Raji (cell line): Measurements from ENCODE around the gene POLR1C.

Source experiments
- POLR2A ChIP-seq: IDR thresholded peaks from 2 replicates; pipeline ENCODE4 v1.6.1; 2011; ENCODE audit warnings: low read depth, low read length, control low read depth; ENCODE audit not compliant: insufficient read depth

Gene POLR1C

GRCh38 chr6:43489277-43490072 lies 27.4 kb upstream of the POLR1C start:
- TF ChIP-seq POLR2A: no peak

GRCh38 chr6:43490523-43490939 lies 26.4 kb upstream of the POLR1C start:
- no peak for TF ChIP-seq POLR2A

- no peak for TF ChIP-seq POLR2A
Measured at GRCh38 chr6:43491750-43492661, 24.9 kb upstream of the POLR1C start.

DNA sequence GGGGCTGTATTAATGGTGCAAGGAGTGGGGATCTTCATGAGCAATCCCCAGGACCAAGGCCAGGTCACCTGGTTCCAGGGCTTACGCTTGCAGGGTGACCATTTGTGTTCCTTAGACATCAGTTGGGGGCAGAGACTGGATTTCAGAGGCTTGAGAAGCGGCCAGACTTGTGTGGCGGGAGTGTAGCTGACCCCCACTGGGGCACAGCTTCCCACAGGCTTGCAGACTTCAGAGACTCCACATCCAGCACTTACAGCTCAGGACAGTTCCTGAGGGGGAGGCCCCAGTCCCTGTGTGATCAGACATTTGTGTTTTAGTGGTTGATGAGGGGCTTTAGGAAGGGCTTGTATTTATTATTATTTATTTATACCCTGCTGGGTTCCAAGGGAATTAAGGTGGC lies 24.2 kb upstream of the POLR1C start:
- no peak for TF ChIP-seq POLR2A

DNA sequence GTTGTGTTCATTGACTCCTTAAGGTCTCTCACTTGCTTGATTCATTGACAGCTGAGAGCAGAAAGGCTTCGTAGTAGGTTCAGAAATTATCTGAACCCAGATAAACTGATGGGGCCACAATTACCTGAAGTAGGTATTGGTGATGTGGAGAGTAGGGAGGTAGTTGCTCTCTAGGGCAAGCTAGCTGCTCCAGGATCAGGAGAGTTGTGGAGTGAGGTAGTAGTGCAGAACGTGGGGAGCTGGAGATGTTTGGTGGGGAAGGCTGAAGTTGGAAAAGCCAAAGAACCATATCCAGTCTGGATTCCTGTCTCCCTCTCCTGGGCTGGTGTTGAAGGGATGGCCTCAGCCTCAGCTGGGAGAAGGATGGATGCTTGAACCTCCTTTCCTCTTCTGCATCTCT lies 23.7 kb upstream of the POLR1C start:
- TF ChIP-seq POLR2A: no peak

DNA sequence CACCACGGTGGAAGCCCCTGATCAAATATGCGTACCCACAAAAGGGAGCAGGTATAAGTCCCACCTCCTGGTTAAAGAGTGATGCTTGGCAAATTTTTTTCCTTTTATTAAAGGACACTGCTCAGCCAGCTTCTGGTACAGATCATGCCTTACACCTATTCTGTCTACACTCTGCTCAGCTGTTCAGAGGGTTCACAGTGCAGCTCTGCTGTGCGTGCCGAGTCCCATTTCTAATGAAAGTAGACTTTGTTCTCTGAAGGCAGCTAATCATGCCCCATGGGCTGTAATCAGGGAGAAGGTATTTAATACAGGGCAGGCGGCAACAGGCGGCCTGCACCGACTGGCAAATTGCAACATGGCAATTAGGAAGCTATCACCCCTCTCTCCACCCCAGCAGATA lies 23.1 kb upstream of the POLR1C start:
- no peak for TF ChIP-seq POLR2A

DNA sequence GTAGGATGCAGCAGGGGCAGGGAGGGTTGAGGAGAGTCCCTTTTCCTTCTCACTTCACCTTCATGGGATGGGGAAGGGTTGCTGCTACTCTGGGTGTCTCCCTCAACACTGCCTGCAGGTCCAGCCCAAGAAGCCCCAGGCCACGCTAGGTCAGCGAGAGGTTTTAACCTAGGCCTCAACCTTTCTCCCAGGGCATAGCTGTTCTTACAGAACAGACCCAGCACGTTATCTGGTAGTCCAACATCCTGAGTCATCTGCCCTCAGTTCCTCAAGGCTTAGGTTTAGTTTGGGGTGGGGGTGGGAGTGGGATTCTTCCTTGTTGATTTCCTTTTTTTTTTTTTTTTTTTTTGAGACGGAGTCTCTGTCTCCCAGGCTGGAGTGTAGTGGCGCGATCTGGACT lies 22.6 kb upstream of the POLR1C start:
- TF ChIP-seq POLR2A: no peak

- no peak for TF ChIP-seq POLR2A
Measured at GRCh38 chr6:43494766-43495165, 22.1 kb upstream of the POLR1C start.

DNA sequence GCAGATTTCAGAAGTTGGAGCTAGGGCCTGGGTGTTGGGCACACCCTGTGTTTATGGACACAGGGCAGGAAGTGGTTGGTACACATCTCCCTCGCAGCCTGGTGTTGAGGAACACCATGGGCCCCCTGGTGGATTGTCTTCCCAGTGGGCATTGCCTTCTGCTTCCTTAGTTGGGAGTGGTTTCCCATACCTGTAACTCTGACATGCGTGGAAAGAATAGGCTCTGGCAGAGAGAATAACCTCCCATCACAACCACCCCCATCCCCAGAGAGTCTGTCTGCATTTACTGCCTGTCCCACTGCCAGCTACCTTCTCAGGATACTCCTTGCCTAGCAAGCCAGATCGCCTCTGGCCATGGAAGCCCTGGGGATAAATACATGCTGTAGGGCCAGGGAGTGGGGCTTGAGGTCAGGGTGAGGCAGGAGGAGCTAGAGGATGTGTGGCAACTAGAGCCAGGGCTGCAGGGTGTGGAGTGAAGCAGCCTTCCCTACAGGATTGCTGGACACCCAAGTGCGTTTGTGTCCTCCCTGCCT lies 21.4 kb upstream of the POLR1C start:
- TF ChIP-seq POLR2A: no peak

DNA sequence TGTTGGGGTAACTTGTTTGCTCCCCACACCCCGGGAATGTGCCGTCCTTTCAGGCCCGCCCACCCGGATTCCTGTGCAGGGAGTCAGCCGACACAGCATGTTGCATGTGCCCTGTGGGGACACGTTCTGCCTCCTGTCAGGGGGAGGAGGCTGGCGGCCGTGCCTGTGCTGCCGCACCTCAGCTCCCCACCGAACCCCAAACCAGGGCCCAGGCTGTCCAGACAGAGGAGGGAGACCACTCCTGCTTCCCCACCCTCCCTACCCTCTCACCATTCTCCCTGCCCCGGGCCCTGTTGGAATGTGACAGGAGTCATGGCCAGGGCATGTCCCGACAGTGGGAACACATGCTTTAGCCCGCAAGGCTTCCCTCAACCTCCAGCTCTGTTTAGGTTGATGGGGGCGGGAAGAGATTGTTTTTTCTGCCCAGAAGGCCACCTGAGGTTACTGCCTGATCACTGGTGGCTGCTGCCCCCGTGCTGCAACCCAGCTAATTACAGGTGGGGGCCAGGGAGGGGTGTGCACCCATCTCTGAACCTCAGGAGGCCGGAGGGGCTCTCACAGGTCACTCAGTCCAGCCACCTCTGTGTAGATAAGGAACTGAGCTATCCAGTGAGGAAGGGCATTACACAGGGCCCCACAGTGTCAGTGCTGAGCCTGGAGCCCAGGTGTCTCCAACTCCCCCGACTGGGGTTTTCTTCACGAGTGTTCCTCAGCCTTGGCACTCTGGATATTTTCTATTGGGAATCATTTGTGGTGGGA lies 20.3 kb upstream of the POLR1C start:
- TF ChIP-seq POLR2A: no peak

- TF ChIP-seq POLR2A: no peak
Measured at GRCh38 chr6:43497129-43497396, 19.8 kb upstream of the POLR1C start.

DNA sequence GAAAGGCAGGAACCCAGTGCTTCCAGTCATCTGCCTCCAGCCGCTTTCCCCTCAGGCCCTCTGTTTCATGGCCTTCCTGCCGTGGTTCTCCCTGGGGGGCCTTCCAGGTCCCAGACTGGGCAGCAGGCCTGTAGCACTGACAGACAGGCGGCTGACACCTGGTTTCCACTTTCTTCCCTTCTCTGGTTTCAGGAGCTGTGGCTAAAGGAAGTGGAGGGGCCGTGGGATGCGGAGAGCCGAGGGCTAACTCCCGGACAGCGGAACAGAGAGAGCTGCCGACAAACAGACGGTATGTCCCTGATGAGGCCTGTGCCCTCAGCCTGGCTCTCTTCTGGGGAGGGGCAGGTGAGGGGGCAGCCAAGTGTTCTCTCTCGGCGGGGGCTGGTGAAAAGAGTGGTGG lies 19.2 kb upstream of the POLR1C start:
- no peak for TF ChIP-seq POLR2A

- no peak for TF ChIP-seq POLR2A
Measured at GRCh38 chr6:43499028-43499815, 17.7 kb upstream of the POLR1C start.

GRCh38 chr6:43500921-43501320 lies 16.0 kb upstream of the POLR1C start:
- TF ChIP-seq POLR2A: no peak

DNA sequence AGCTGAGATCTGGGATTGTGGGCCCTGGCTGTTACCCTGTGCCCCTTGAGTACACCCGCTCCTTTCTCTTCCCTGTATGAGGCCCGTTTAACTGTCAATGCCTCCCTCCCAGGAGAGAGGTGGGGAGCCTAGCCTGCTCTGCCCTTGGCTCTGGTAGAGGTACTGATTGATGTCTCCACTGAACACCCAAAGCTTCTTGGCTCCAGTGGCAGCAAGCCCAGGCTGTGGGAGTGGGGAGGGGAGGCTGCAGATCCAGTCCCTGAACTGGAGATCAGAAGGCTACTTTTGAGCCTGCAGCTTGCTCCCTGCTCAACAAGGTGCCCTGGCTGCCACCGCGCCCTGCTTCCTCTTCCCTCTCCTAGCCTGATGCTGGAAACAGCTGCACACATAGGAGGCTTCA lies 14.2 kb upstream of the POLR1C start:
- TF ChIP-seq POLR2A: no peak

- no peak for TF ChIP-seq POLR2A
Measured at GRCh38 chr6:43503443-43503842, 13.4 kb upstream of the POLR1C start.
